Osteocyte (in vitro differentiated cells): ENCODE data around the gene COMMD10. TPM values are rescaled to one million over a fixed set of nuclear protein-coding genes. Genes with fewer than 3 reads are reported as not detected.

Experiments
- DNase-seq: peaks from one replicate; pipeline ENCODE4 v3.0.0; 2021; ENCODE audit warnings: mixed read lengths; ENCODE audit not compliant: unreplicated experiment; ENCODE audit errors: extremely low spot score
- H3K27ac Mint-ChIP-seq: one replicate; pipeline ENCODE4 v1.8.0; 2021; ENCODE audit warnings: mild to moderate bottlenecking, mixed read lengths; ENCODE audit not compliant: unreplicated experiment
- H3K27me3 Mint-ChIP-seq: one replicate; pipeline ENCODE4 v1.8.0; 2021; ENCODE audit warnings: mixed read lengths; ENCODE audit not compliant: unreplicated experiment
- H3K36me3 Mint-ChIP-seq: one replicate; pipeline ENCODE4 v1.8.0; 2021; ENCODE audit warnings: mixed read lengths; ENCODE audit not compliant: unreplicated experiment
- H3K4me1 Mint-ChIP-seq: one replicate; pipeline ENCODE4 v1.8.0; 2021; ENCODE audit warnings: mixed read lengths; ENCODE audit not compliant: unreplicated experiment
- H3K4me3 Mint-ChIP-seq: one replicate; pipeline ENCODE4 v1.8.0; 2021; ENCODE audit warnings: mild to moderate bottlenecking, moderate library complexity, mixed read lengths; ENCODE audit not compliant: unreplicated experiment
- H3K9me3 Mint-ChIP-seq: one replicate; pipeline ENCODE4 v1.8.0; 2021; ENCODE audit warnings: mixed read lengths; ENCODE audit not compliant: unreplicated experiment
- CTCF ChIP-seq: fragments of 200-600 bp; sonication (generic); IDR thresholded peaks from 2 replicates; pipeline ENCODE4 v1.5.0; 2021; ENCODE audit warnings: antibody characterized with exemption, mild to moderate bottlenecking, moderate library complexity
- total RNA-seq: library from RNA; stranded (reverse); gene quantifications from 2 replicates; pipeline ENCODE4 v1.2.1, GENCODE V29; 2021

The COMMD10 gene
- total RNA-seq, 1 donor from 2014 or later = 21.2 TPM

GRCh38 chr5:116130976-116131375 lies 46.2 kb downstream of the COMMD10 start:
- Mint-ChIP-seq H3K27ac (no peak overlapping the region), H3K27me3 (no peaks in the 10 kb centered on the region), H3K9me3 (no peaks in the 10 kb centered on the region), H3K36me3 (peaks cover 3% of the 10 kb centered on the region), H3K4me3 (no peak overlapping the region), H3K4me1 (peaks cover 6% of the 10 kb centered on the region)
- no peak for TF ChIP-seq CTCF
- no peak for DNase-seq

- TF ChIP-seq CTCF = no peak
- Mint-ChIP-seq H3K27me3 (no peaks in the 10 kb centered on the region), H3K27ac (no peak overlapping the region), H3K36me3 (no peaks in the 10 kb centered on the region), H3K9me3 (no peaks in the 10 kb centered on the region), H3K4me1 (peaks cover 8% of the 10 kb centered on the region), H3K4me3 (no peak overlapping the region)
- no peak for DNase-seq
Observed at GRCh38 chr5:116133281-116133680, 48.5 kb downstream of the COMMD10 start.

GRCh38 chr5:116135344-116135743 lies 50.5 kb downstream of the COMMD10 start:
- H3K9me3 Mint-ChIP-seq = no peaks in the 10 kb centered on the region
- H3K4me3 Mint-ChIP-seq = no peak overlapping the region
- no peaks in the 10 kb centered on the region for H3K27me3 Mint-ChIP-seq
- no peak overlapping the region for H3K27ac Mint-ChIP-seq
- H3K4me1 Mint-ChIP-seq = peaks cover 4% of the 10 kb centered on the region
- no peaks in the 10 kb centered on the region for H3K36me3 Mint-ChIP-seq
- TF ChIP-seq CTCF = no peak
- DNase-seq = no peak

- peaks cover 7% of the 10 kb centered on the region for H3K9me3 Mint-ChIP-seq
- no peaks in the 10 kb centered on the region for H3K27me3 Mint-ChIP-seq
- H3K27ac Mint-ChIP-seq = no peak overlapping the region
- TF ChIP-seq CTCF = peak; percentile 85
- DNase-seq = no peak
- peaks cover 2% of the 10 kb centered on the region for H3K4me1 Mint-ChIP-seq
- H3K36me3 Mint-ChIP-seq = peaks cover 4% of the 10 kb centered on the region
- no peak overlapping the region for H3K4me3 Mint-ChIP-seq
Observed at GRCh38 chr5:116137544-116138378, 52.9 kb downstream of the COMMD10 start.

- DNase-seq = no peak
- peaks cover 4% of the 10 kb centered on the region for H3K36me3 Mint-ChIP-seq
- peaks cover 7% of the 10 kb centered on the region for H3K9me3 Mint-ChIP-seq
- H3K4me1 Mint-ChIP-seq = peaks cover 2% of the 10 kb centered on the region
- no peaks in the 10 kb centered on the region for H3K27me3 Mint-ChIP-seq
- H3K4me3 Mint-ChIP-seq = no peak overlapping the region
- TF ChIP-seq CTCF = no peak
- no peak overlapping the region for H3K27ac Mint-ChIP-seq
Observed at GRCh38 chr5:116142495-116142894, 57.7 kb downstream of the COMMD10 start.
